ENCODE results near the gene EXOSC3.

The EXOSC3 gene

DNA sequence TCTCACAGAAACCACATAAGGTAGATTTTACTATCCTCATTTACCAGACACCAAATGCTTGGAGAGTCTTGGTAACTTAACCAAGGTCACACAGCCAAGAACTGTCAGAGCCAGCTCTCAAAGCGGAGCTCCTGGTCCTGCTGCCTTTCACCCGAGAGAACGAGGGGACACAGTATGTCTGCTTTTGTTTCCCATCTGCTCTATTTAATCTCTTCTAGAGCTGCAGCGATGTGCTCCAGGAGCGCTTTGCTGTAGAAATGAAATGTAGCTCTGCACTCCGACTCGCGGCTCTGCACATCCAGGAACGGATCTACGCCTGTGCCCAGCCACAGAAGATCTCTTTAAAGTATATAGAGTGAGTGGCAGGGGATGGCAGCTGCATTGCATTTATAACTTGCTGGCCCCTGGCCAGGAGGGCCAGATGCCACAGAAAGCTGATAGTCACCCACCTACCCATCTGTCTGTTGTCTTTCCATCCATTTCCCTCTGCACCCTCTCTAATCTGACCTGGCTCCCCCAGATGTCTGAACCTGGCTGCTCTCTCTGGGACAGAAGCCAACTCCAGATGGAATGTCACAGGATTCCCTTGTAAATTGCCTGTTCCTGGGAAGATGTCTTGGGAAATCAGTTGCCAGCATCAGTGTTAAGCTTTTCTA is 52.6 kb downstream of the EXOSC3 start:
- no peak for DNase-seq

DNA sequence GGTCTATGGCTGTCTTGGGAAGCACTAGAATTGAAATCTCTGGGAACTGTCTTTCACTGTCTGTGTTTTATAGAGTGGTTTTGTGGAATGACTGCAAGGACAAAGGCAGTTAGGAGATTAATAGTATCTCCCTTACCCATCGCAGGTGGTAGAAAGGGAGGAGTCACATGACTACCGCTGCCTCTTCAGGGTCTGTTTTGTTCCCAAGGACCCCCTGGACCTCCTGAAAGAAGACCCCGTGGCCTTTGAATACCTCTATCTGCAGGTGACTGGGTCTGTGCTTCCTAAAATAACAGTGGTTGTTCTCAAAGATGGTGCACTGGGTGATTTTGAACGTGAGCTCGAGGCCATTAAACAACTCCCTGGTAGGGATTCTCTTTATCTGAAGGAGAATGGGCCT is 54.0 kb downstream of the EXOSC3 start:
- no peak for DNase-seq

DNA sequence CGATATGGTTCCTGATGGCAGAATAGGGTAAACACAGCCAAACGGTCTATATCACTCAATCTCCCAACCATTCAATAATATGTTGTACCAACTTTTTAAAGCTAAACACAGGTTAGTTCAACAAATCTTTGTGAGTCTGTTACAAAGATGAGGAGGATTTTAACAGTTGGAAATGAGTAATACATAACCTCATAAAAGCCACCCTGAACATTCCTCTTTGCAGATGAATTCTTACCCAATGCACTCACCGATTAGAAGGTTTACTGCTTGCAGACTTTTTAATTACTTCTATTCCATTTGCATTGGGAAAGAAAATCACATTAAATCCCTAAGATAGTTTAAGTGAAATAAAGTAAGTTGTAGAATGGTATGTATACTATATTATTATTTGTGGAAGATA is 54.6 kb downstream of the EXOSC3 start:
- no peak for DNase-seq
